GM12878 (cell line): ENCODE results near the gene DNAH9. TPM values are rescaled to one million over a fixed set of nuclear protein-coding genes. Genes with fewer than 3 reads are reported as not detected.

Experiments
- ATAC-seq: fragments of 200-7000 bp; cut with Tn5 transposase; 3 replicates; pipeline ENCODE4 v1.9.1; 2020; ENCODE audit warnings: mild to moderate bottlenecking, moderate library complexity
- BruUV-seq: library from RNA; stranded (reverse); fragments of 400-500 nt; replicated peaks from 2 replicates; lab custom pipeline; 2021; lab: Mats Ljungman, UMichigan
- CTCF ChIA-PET: fragments of 300-600 bp; sonication (Branson Sonifier 250); formaldehyde crosslinking; extraction: SDS; loops from one replicate; lab custom pipeline; 2021; ENCODE audit warnings: inconsistent platforms; lab: Yijun Ruan, JAX
- POLR2A ChIA-PET: fragments of 350-600 bp; formaldehyde crosslinking; extraction: SDS; loops from one replicate; lab custom pipeline; 2021; ENCODE audit warnings: inconsistent platforms; lab: Charles Lee
- RAD21 ChIA-PET: fragments of 300-600 bp; sonication (Branson Sonifier 250); formaldehyde crosslinking; loops from one replicate; lab custom pipeline; 2023; ENCODE audit warnings: antibody characterized with exemption; ENCODE audit not compliant: unreplicated experiment; lab: Charles Lee
- SMC1A ChIA-PET: fragments of 300-600 bp; sonication (Branson Sonifier 250); formaldehyde crosslinking; loops from one replicate; lab custom pipeline; 2023; ENCODE audit not compliant: unreplicated experiment, uncharacterized antibody; lab: Charles Lee
- DNase-seq: peaks from one replicate; pipeline ENCODE4 v3.0.0-alpha.2; 2011; ENCODE audit warnings: low read depth, low spot score
- FAIRE-seq: peaks from 3 replicates; lab custom pipeline; 2011; peaks lifted over from hg19 to GRCh38; lab: Jason Lieb, UNC
- H2AFZ ChIP-seq: 2 replicates; pipeline ENCODE4 v1.6.0; 2011; ENCODE audit warnings: low read depth, low read length, control low read depth; ENCODE audit not compliant: control insufficient read depth
- H3K27ac ChIP-seq: 2 replicates; pipeline ENCODE4 v1.5.1; 2011; ENCODE audit warnings: control low read depth; ENCODE audit not compliant: control insufficient read depth, insufficient read depth
- H3K27me3 ChIP-seq, 2 experiments: replicated peaks in 1 of 2; 2 replicates each; pipeline versions ENCODE4 v1.6.0 to v1.6.1; 2011; ENCODE audit warnings: low read length in 1 of 2; ENCODE audit not compliant: control insufficient read depth in 2 of 2, insufficient read depth in 2 of 2
- H3K36me3 ChIP-seq, 2 experiments: 2 replicates each; pipeline ENCODE4 v1.5.1; 2011; ENCODE audit warnings: low read length in 1 of 2; ENCODE audit not compliant: control insufficient read depth in 2 of 2, insufficient read depth in 2 of 2
- H3K4me1 ChIP-seq: 2 replicates; pipeline ENCODE4 v1.6.1; 2011; ENCODE audit warnings: mild to moderate bottlenecking, low read length, moderate library complexity, mixed read lengths; ENCODE audit not compliant: control insufficient read depth, insufficient read depth
- H3K4me2 ChIP-seq: 2 replicates; pipeline ENCODE4 v1.6.0; 2011; ENCODE audit warnings: control low read depth; ENCODE audit not compliant: control insufficient read depth, insufficient read depth
- H3K4me3 ChIP-seq: fragments of 200-600 bp; sonication (generic); 2 replicates; pipeline ENCODE4 v1.5.1; 2016
- H3K79me2 ChIP-seq: 2 replicates; pipeline ENCODE4 v1.6.0; 2011; ENCODE audit warnings: low read length; ENCODE audit not compliant: control insufficient read depth, insufficient read depth
- H3K9ac ChIP-seq: 2 replicates; pipeline ENCODE4 v1.8.0; 2011; ENCODE audit warnings: low read length, control low read depth, mixed read lengths; ENCODE audit not compliant: control insufficient read depth, insufficient read depth
- H3K9me3 ChIP-seq: replicated peaks from 3 replicates; pipeline ENCODE4 v1.5.1; 2011; ENCODE audit warnings: mild to moderate bottlenecking, low read length; ENCODE audit not compliant: control insufficient read depth, insufficient read depth
- H4K20me1 ChIP-seq: 2 replicates; pipeline ENCODE4 v1.6.0; 2011; ENCODE audit not compliant: control insufficient read depth, insufficient read depth
- ATF7 ChIP-seq: fragments of 450-650 bp; IDR thresholded peaks from 2 replicates; pipeline ENCODE4 v1.6.1; 2016; ENCODE audit warnings: low read depth, mild to moderate bottlenecking
- HDAC6 ChIP-seq: fragments of 200-600 bp; sonication (generic); IDR thresholded peaks from one replicate; pipeline ENCODE4 v1.8.0; 2017; ENCODE audit warnings: antibody characterized with exemption; ENCODE audit not compliant: unreplicated experiment
- NKRF ChIP-seq: fragments of 450-650 bp; conservative IDR thresholded peaks from 2 replicates; pipeline ENCODE4 v1.6.1; 2017; ENCODE audit warnings: mild to moderate bottlenecking, moderate library complexity
- PAX5 ChIP-seq: IDR thresholded peaks from 2 replicates; pipeline ENCODE4 v1.6.1; 2011; ENCODE audit warnings: low read depth, low read length, borderline replicate concordance
- POLR2AphosphoS5 ChIP-seq: IDR thresholded peaks from 2 replicates; pipeline ENCODE4 v1.6.1; 2011; ENCODE audit warnings: mild to moderate bottlenecking, low read length, inconsistent platforms
- RELA ChIP-seq: fragments of 450-650 bp; IDR thresholded peaks from 2 replicates; pipeline ENCODE4 v1.8.0; 2014; ENCODE audit warnings: borderline replicate concordance; ENCODE audit not compliant: partially characterized antibody
- SPI1 ChIP-seq: IDR thresholded peaks from 2 replicates; pipeline ENCODE4 v1.6.1; 2011; ENCODE audit warnings: low read depth, mild to moderate bottlenecking, low read length, moderate library complexity, borderline replicate concordance; ENCODE audit not compliant: insufficient read depth
- TCF3 ChIP-seq: IDR thresholded peaks from 2 replicates; pipeline ENCODE4 v1.6.1; 2012; ENCODE audit warnings: low read depth, mild to moderate bottlenecking, low read length, borderline replicate concordance; ENCODE audit not compliant: insufficient read depth
- ZNF274 ChIP-seq: IDR thresholded peaks from one replicate; pipeline ENCODE4 v1.8.0; 2011; ENCODE audit not compliant: insufficient read length, insufficient read depth
- WGBS: methylation state at CpG from one replicate; pipeline ENCODE4 v1.1.6; 2016; ENCODE audit warnings: low lambda C conversion rate; ENCODE audit not compliant: insufficient replicate concordance, insufficient coverage; ENCODE audit errors: missing lambda C conversion rate; 5-methylcytosine and 5-hydroxymethylcytosine counted together
- in situ Hi-C: fragments of 300-500 bp; cut with MboI; formaldehyde crosslinking; loops from 9 replicates; pipeline ENCODE4 v1.14.3; 2018; ENCODE audit warnings: mixed read lengths
- intact Hi-C: fragments of 100-400 bp; cut with micrococcal nuclease; formaldehyde crosslinking; loops from one replicate; pipeline ENCODE4 v1.14.2; 2022; ENCODE audit not compliant: unreplicated experiment
- polyA plus RNA-seq, 11 experiments: library from polyadenylated mRNA; depleted of rRNA in 4 of 11; unstranded in 6 of 11; stranded (reverse) in 5 of 11; fragments of >200 nt; fragmentation: Nextera tagmentation in 4 of 11; fragmentation: Illumina TruSeq in 1 of 11; extraction: Ambion mirVana in 4 of 11; extraction: Trizol in 1 of 11; gene quantifications; 1 replicate in 1 of 11; 2 replicates in 10 of 11; pipeline versions ENCODE4 v1.2.1 to v1.2.3, GENCODE V29; 2011 to 2016; ENCODE audit warnings: inconsistent platforms in 2 of 11, missing spikeins in 2 of 11, low read depth in 1 of 11
- total RNA-seq, 4 experiments: library from RNA; depleted of rRNA in 3 of 4; stranded (reverse); fragments of >200 nt in 3 of 4; fragmentation: Illumina TruSeq in 1 of 4; extraction: Trizol in 1 of 4; gene quantifications; 2 replicates each; pipeline versions ENCODE4 v1.2.1 to v1.2.3, GENCODE V29; 2013 to 2021
- TF ChIP-seq, protein P1 (sequence below): IDR thresholded peaks from 2 replicates; pipeline ENCODE4 v1.6.1; 2012; ENCODE audit warnings: low read depth, low read length, improper control_type of control experiment
- TF ChIP-seq, protein P2 (sequence below): IDR thresholded peaks from 2 replicates; pipeline ENCODE4 v1.6.1; 2011; ENCODE audit warnings: low read depth, low read length, improper control_type of control experiment, borderline replicate concordance
- TF ChIP-seq, protein P3 (sequence below): fragments of 450-650 bp; IDR thresholded peaks from 2 replicates; pipeline ENCODE4 v1.6.1; 2017; ENCODE audit warnings: low read depth, mild to moderate bottlenecking, moderate library complexity

Gene DNAH9
- total and polyA plus RNA-seq, 10 of the 15 experiments (the other 5 are each of a cell fraction or from before 2014, with no cell fraction given), result 0.10 to 0.40 (median 0.19) TPM; not detected in 7

GRCh38 chr17:11551442-11551841 lies 46.8 kb upstream of the DNAH9 start:
- in situ Hi-C loops, result no loop called here
- no TSS peak for BruUV-seq
- no peak overlapping the region for H2AFZ ChIP-seq
- no peak overlapping the region for H3K4me3 ChIP-seq
- FAIRE-seq, result no peak
- 33% methylated on average over 6 of the region's 6 CpGs for WGBS
- no peaks in the 10 kb centered on the region for H3K79me2 ChIP-seq
- intact Hi-C loops, result no loop called here
- H3K4me2 ChIP-seq, result no peak overlapping the region
- ATAC-seq, result no peak
- no peaks in the 10 kb centered on the region; the same call in 2 of the 3 replicates for H3K9me3 ChIP-seq
- H3K27ac ChIP-seq, result no peak overlapping the region
- H4K20me1 ChIP-seq, result no peaks in the 10 kb centered on the region
- ChIA-PET CTCF (no interaction called here), SMC1A (no interaction called here), RAD21 (no interaction called here), POLR2A (no interaction called here)
- H3K36me3 ChIP-seq, result no peaks in the 10 kb centered on the region
- H3K4me1 ChIP-seq, result no peaks in the 10 kb centered on the region
- no peak for DNase-seq
- no peaks in the 10 kb centered on the region for H3K27me3 ChIP-seq
- TF ChIP-seq, protein P1, sequence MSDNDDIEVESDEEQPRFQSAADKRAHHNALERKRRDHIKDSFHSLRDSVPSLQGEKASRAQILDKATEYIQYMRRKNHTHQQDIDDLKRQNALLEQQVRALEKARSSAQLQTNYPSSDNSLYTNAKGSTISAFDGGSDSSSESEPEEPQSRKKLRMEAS, result no peak
- TF ChIP-seq, protein P2, sequence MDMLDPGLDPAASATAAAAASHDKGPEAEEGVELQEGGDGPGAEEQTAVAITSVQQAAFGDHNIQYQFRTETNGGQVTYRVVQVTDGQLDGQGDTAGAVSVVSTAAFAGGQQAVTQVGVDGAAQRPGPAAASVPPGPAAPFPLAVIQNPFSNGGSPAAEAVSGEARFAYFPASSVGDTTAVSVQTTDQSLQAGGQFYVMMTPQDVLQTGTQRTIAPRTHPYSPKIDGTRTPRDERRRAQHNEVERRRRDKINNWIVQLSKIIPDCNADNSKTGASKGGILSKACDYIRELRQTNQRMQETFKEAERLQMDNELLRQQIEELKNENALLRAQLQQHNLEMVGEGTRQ, result no peak
- TF ChIP-seq ZNF274, result no peak
- no peak for TF ChIP-seq ATF7
- no peak for TF ChIP-seq PAX5
- no peak for TF ChIP-seq POLR2AphosphoS5
- TF ChIP-seq, protein P3, sequence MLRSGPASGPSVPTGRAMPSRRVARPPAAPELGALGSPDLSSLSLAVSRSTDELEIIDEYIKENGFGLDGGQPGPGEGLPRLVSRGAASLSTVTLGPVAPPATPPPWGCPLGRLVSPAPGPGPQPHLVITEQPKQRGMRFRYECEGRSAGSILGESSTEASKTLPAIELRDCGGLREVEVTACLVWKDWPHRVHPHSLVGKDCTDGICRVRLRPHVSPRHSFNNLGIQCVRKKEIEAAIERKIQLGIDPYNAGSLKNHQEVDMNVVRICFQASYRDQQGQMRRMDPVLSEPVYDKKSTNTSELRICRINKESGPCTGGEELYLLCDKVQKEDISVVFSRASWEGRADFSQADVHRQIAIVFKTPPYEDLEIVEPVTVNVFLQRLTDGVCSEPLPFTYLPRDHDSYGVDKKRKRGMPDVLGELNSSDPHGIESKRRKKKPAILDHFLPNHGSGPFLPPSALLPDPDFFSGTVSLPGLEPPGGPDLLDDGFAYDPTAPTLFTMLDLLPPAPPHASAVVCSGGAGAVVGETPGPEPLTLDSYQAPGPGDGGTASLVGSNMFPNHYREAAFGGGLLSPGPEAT, result no peak
- TF ChIP-seq RELA, result no peak
- no peak for TF ChIP-seq NKRF
- no peak for TF ChIP-seq TCF3
- no peak for TF ChIP-seq HDAC6
- TF ChIP-seq SPI1, result no peak
- H3K9ac ChIP-seq, result no peak overlapping the region
